GM23338 (cell line): ENCODE data around the gene RWDD2A. TPM values are rescaled to one million over a fixed set of nuclear protein-coding genes. Genes with fewer than 3 reads are reported as not detected.

Experiments
- ATAC-seq: fragments of 200-7000 bp; cut with Tn5 transposase; 3 replicates; pipeline ENCODE4 v1.9.1; 2020
- DNase-seq: peaks from one replicate; pipeline ENCODE4 v3.0.0-alpha.2; 2015; ENCODE audit warnings: low spot score
- H2AFZ ChIP-seq: fragments of 200-600 bp; sonication (generic); 2 replicates; pipeline ENCODE4 v1.8.0; 2016; ENCODE audit warnings: antibody characterized with exemption, mild to moderate bottlenecking, moderate library complexity
- H3F3A ChIP-seq: fragments of 200-600 bp; sonication (generic); replicated peaks from 2 replicates; pipeline ENCODE4 v1.8.0; 2017; ENCODE audit warnings: antibody characterized with exemption, mixed run types, low read depth
- H3K27ac ChIP-seq: fragments of 200-600 bp; sonication (generic); 2 replicates; pipeline ENCODE4 v1.6.1; 2016; ENCODE audit warnings: low read depth
- H3K27me3 ChIP-seq: fragments of 200-600 bp; sonication (generic); 2 replicates; pipeline ENCODE4 v1.8.0; 2016; ENCODE audit warnings: mild to moderate bottlenecking, mixed run types, moderate library complexity; ENCODE audit not compliant: insufficient read depth
- H3K36me3 ChIP-seq: fragments of 200-600 bp; sonication (generic); 2 replicates; pipeline ENCODE4 v1.8.0; 2016; ENCODE audit warnings: mild to moderate bottlenecking; ENCODE audit not compliant: insufficient read depth
- H3K4me1 ChIP-seq: fragments of 200-600 bp; sonication (generic); 2 replicates; pipeline ENCODE4 v1.8.0; 2016; ENCODE audit warnings: mild to moderate bottlenecking, moderate library complexity; ENCODE audit not compliant: insufficient read depth
- H3K4me2 ChIP-seq: fragments of 200-600 bp; sonication (generic); 2 replicates; pipeline ENCODE4 v1.7.1; 2017; ENCODE audit warnings: mixed run types
- H3K4me3 ChIP-seq: fragments of 200-600 bp; sonication (generic); 2 replicates; pipeline ENCODE4 v1.6.1; 2016; ENCODE audit warnings: mixed run types
- H3K79me2 ChIP-seq: fragments of 200-600 bp; sonication (generic); replicated peaks from 2 replicates; pipeline ENCODE4 v1.8.0; 2017; ENCODE audit warnings: mild to moderate bottlenecking; ENCODE audit not compliant: insufficient read depth
- H3K9me2 ChIP-seq: fragments of 200-600 bp; sonication (generic); 2 replicates; pipeline ENCODE4 v1.8.0; 2017; ENCODE audit not compliant: insufficient read depth
- H4K20me1 ChIP-seq: fragments of 200-600 bp; sonication (generic); replicated peaks from 2 replicates; pipeline ENCODE4 v1.8.0; 2017; ENCODE audit warnings: mild to moderate bottlenecking; ENCODE audit not compliant: insufficient read depth
- H3K27ac Mint-ChIP-seq: 2 replicates; pipeline ENCODE4 v1.8.0; 2020; ENCODE audit warnings: inconsistent platforms, mild to moderate bottlenecking, moderate library complexity, mixed read lengths
- H3K27me3 Mint-ChIP-seq: 3 replicates; pipeline ENCODE4 v1.8.0; 2022; ENCODE audit warnings: low read depth, mild to moderate bottlenecking, moderate library complexity, mixed read lengths, inconsistent platforms; ENCODE audit not compliant: insufficient read depth, poor library complexity
- H3K36me3 Mint-ChIP-seq: 3 replicates; pipeline ENCODE4 v1.8.0; 2021; ENCODE audit warnings: low read depth, mild to moderate bottlenecking, inconsistent platforms, moderate library complexity, mixed read lengths
- H3K4me1 Mint-ChIP-seq: 3 replicates; pipeline ENCODE4 v1.8.0; 2020; ENCODE audit warnings: mild to moderate bottlenecking, inconsistent platforms, mixed read lengths
- H3K4me3 Mint-ChIP-seq: 3 replicates; pipeline ENCODE4 v1.8.0; 2021; ENCODE audit warnings: moderate library complexity, mild to moderate bottlenecking, inconsistent platforms, mixed read lengths
- H3K9me3 Mint-ChIP-seq: 3 replicates; pipeline ENCODE4 v1.8.0; 2020; ENCODE audit warnings: moderate library complexity, mild to moderate bottlenecking, inconsistent platforms, mixed read lengths
- CREB1 ChIP-seq: fragments of 250-450 bp; sonication (Bioruptor Pico); IDR thresholded peaks from 2 replicates; pipeline ENCODE4 v1.5.0; 2020; ENCODE audit warnings: low read depth, mild to moderate bottlenecking, moderate library complexity
- EZH2 ChIP-seq: fragments of 200-600 bp; sonication (generic); IDR thresholded peaks from one replicate; pipeline ENCODE4 v1.8.0; 2017; ENCODE audit warnings: antibody characterized with exemption, mild to moderate bottlenecking, low read depth; ENCODE audit not compliant: unreplicated experiment
- EZH2phosphoT487 ChIP-seq: fragments of 200-600 bp; sonication (generic); IDR thresholded peaks from one replicate; pipeline ENCODE4 v1.8.1; 2018; ENCODE audit warnings: antibody characterized with exemption; ENCODE audit not compliant: unreplicated experiment
- NANOG ChIP-seq: IDR thresholded peaks from 2 replicates; pipeline ENCODE4 v1.6.1; 2016; ENCODE audit warnings: antibody characterized with exemption, borderline replicate concordance
- POLR2AphosphoS5 ChIP-seq: IDR thresholded peaks from 2 replicates; pipeline ENCODE4 v1.6.1; 2016; ENCODE audit warnings: antibody characterized with exemption, low read depth
- STAT1 ChIP-seq: IDR thresholded peaks from one replicate; pipeline ENCODE4 v1.6.1; 2016; ENCODE audit warnings: antibody characterized with exemption; ENCODE audit not compliant: unreplicated experiment
- ZNF331 ChIP-seq: fragments of 250-450 bp; sonication (Bioruptor Pico); IDR thresholded peaks from 2 replicates; pipeline ENCODE4 v1.5.0; 2020; ENCODE audit warnings: low read depth, mild to moderate bottlenecking, moderate library complexity
- polyA plus RNA-seq: library from polyadenylated mRNA; unstranded; fragments of >200 nt; fragmentation: Nextera tagmentation; extraction: Ambion mirVana; gene quantifications from 2 replicates; pipeline ENCODE4 v1.2.1, GENCODE V29; 2016
- total RNA-seq: library from RNA; depleted of rRNA; stranded (reverse); fragments of >200 nt; shearing (Covaris generic); gene quantifications from 2 replicates; pipeline ENCODE4 v1.2.3, GENCODE V29; 2014
- TF ChIP-seq, protein P1 (sequence below), 2 experiments: fragments of 200-600 bp in 1 of 2; sonication (generic) in 1 of 2; conservative IDR thresholded peaks; 2 replicates each; pipeline versions ENCODE4 v1.5.1 to v1.6.1; 2016 to 2017; ENCODE audit warnings: antibody characterized with exemption in 2 of 2, low read depth in 2 of 2, mild to moderate bottlenecking in 2 of 2, moderate library complexity in 1 of 2
- TF ChIP-seq, protein P2 (sequence below): IDR thresholded peaks from 2 replicates; pipeline ENCODE4 v1.6.1; 2016; ENCODE audit warnings: antibody characterized with exemption
- TF ChIP-seq, protein P3 (sequence below): IDR thresholded peaks from one replicate; pipeline ENCODE4 v1.6.1; 2018; ENCODE audit warnings: antibody characterized with exemption; ENCODE audit not compliant: unreplicated experiment
- TF ChIP-seq, protein P4 (sequence below): fragments of 250-450 bp; sonication (Bioruptor Pico); IDR thresholded peaks from 2 replicates; pipeline ENCODE4 v1.5.0; 2020; ENCODE audit warnings: mild to moderate bottlenecking, moderate library complexity

The RWDD2A gene
- total and polyA plus RNA-seq, 2 experiments from 2014 or later = 3.1 to 3.7 TPM

DNA sequence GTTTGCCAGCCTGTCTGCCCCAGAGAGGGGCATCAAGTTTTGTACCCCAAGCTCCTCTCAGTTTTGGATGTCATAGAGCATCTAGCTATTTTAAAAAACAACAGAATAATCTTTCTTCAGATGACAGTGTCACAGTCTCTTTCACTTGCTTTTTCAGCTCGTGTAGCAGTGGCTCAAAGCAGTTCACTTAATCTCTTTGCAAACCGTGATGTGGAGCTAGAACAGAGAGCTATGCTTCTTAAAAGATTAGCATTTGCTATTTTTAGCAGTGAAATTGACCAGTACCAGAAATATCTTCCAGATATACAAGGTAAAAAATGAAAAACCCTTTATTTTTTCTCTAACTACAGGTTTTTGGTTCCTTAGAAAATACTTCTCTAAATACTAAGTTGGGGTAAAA, 37.4 kb upstream of the RWDD2A start (continued):
- TF ChIP-seq EZH2phosphoT487 = no peak
- TF ChIP-seq STAT1 = no peak
- TF ChIP-seq POLR2AphosphoS5 = no peak
- TF ChIP-seq, protein P1, sequence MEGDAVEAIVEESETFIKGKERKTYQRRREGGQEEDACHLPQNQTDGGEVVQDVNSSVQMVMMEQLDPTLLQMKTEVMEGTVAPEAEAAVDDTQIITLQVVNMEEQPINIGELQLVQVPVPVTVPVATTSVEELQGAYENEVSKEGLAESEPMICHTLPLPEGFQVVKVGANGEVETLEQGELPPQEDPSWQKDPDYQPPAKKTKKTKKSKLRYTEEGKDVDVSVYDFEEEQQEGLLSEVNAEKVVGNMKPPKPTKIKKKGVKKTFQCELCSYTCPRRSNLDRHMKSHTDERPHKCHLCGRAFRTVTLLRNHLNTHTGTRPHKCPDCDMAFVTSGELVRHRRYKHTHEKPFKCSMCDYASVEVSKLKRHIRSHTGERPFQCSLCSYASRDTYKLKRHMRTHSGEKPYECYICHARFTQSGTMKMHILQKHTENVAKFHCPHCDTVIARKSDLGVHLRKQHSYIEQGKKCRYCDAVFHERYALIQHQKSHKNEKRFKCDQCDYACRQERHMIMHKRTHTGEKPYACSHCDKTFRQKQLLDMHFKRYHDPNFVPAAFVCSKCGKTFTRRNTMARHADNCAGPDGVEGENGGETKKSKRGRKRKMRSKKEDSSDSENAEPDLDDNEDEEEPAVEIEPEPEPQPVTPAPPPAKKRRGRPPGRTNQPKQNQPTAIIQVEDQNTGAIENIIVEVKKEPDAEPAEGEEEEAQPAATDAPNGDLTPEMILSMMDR (conservative IDR thresholded peaks at IDR 0.05; ENCODE audit: low read depth in 2 of 2) = no peak
- no peak for TF ChIP-seq ZNF331 (CRISPR knock-in tag)
- TF ChIP-seq, protein P2, sequence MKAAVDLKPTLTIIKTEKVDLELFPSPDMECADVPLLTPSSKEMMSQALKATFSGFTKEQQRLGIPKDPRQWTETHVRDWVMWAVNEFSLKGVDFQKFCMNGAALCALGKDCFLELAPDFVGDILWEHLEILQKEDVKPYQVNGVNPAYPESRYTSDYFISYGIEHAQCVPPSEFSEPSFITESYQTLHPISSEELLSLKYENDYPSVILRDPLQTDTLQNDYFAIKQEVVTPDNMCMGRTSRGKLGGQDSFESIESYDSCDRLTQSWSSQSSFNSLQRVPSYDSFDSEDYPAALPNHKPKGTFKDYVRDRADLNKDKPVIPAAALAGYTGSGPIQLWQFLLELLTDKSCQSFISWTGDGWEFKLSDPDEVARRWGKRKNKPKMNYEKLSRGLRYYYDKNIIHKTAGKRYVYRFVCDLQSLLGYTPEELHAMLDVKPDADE = no peak
- no peak for TF ChIP-seq EZH2
- TF ChIP-seq, protein P3, sequence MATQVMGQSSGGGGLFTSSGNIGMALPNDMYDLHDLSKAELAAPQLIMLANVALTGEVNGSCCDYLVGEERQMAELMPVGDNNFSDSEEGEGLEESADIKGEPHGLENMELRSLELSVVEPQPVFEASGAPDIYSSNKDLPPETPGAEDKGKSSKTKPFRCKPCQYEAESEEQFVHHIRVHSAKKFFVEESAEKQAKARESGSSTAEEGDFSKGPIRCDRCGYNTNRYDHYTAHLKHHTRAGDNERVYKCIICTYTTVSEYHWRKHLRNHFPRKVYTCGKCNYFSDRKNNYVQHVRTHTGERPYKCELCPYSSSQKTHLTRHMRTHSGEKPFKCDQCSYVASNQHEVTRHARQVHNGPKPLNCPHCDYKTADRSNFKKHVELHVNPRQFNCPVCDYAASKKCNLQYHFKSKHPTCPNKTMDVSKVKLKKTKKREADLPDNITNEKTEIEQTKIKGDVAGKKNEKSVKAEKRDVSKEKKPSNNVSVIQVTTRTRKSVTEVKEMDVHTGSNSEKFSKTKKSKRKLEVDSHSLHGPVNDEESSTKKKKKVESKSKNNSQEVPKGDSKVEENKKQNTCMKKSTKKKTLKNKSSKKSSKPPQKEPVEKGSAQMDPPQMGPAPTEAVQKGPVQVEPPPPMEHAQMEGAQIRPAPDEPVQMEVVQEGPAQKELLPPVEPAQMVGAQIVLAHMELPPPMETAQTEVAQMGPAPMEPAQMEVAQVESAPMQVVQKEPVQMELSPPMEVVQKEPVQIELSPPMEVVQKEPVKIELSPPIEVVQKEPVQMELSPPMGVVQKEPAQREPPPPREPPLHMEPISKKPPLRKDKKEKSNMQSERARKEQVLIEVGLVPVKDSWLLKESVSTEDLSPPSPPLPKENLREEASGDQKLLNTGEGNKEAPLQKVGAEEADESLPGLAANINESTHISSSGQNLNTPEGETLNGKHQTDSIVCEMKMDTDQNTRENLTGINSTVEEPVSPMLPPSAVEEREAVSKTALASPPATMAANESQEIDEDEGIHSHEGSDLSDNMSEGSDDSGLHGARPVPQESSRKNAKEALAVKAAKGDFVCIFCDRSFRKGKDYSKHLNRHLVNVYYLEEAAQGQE = no peak
- TF ChIP-seq NANOG = no peak

DNA sequence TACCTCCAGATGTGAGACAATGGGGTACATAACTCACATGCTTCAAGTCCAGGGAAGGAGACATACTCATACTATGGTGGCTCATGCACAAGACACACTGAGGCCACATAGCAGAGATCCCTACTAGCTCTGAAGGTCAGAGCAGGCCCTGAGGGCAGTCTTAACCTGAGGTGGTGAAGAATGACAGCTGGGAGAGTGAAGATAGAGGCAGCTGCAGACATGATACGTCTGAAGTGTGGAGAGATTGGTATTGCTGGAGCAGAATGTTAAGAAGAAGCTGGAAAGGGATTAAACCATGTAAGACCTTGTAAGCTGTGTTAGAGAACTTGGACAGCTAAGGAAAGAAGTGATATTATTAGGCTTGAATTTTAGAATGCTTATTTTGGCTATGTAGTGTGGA, 33.0 kb upstream of the RWDD2A start:
- peaks cover 3% of the 10 kb centered on the region; the same call in 1 of the 2 replicates for H3K36me3 ChIP-seq
- H3K4me3 ChIP-seq = no peak overlapping the region
- H3K4me2 ChIP-seq = no peak overlapping the region
- Mint-ChIP-seq H3K27me3 (no peaks in the 10 kb centered on the region), H3K27ac (no peak overlapping the region), H3K36me3 (peaks cover 28% of the 10 kb centered on the region; the same call in 2 of the 3 replicates), H3K9me3 (no peaks in the 10 kb centered on the region), H3K4me1 (no peaks in the 10 kb centered on the region), H3K4me3 (no peak overlapping the region)
- no peaks in the 10 kb centered on the region for H3K4me1 ChIP-seq
- H3K79me2 ChIP-seq = no peaks in the 10 kb centered on the region
- no peaks in the 10 kb centered on the region for H3K27me3 ChIP-seq
- no peak overlapping the region for H3K27ac ChIP-seq
- ATAC-seq = no peak
- no peaks in the 10 kb centered on the region for H4K20me1 ChIP-seq
- DNase-seq = no peak
- H3F3A ChIP-seq = no peaks in the 10 kb centered on the region
- H2AFZ ChIP-seq = no peak overlapping the region
- H3K9me2 ChIP-seq = no peaks in the 10 kb centered on the region
- TF ChIP-seq POLR2AphosphoS5 (no peak), ZNF331 (CRISPR knock-in tag) (no peak), STAT1 (no peak), CREB1 (no peak)
- TF ChIP-seq, protein P4, sequence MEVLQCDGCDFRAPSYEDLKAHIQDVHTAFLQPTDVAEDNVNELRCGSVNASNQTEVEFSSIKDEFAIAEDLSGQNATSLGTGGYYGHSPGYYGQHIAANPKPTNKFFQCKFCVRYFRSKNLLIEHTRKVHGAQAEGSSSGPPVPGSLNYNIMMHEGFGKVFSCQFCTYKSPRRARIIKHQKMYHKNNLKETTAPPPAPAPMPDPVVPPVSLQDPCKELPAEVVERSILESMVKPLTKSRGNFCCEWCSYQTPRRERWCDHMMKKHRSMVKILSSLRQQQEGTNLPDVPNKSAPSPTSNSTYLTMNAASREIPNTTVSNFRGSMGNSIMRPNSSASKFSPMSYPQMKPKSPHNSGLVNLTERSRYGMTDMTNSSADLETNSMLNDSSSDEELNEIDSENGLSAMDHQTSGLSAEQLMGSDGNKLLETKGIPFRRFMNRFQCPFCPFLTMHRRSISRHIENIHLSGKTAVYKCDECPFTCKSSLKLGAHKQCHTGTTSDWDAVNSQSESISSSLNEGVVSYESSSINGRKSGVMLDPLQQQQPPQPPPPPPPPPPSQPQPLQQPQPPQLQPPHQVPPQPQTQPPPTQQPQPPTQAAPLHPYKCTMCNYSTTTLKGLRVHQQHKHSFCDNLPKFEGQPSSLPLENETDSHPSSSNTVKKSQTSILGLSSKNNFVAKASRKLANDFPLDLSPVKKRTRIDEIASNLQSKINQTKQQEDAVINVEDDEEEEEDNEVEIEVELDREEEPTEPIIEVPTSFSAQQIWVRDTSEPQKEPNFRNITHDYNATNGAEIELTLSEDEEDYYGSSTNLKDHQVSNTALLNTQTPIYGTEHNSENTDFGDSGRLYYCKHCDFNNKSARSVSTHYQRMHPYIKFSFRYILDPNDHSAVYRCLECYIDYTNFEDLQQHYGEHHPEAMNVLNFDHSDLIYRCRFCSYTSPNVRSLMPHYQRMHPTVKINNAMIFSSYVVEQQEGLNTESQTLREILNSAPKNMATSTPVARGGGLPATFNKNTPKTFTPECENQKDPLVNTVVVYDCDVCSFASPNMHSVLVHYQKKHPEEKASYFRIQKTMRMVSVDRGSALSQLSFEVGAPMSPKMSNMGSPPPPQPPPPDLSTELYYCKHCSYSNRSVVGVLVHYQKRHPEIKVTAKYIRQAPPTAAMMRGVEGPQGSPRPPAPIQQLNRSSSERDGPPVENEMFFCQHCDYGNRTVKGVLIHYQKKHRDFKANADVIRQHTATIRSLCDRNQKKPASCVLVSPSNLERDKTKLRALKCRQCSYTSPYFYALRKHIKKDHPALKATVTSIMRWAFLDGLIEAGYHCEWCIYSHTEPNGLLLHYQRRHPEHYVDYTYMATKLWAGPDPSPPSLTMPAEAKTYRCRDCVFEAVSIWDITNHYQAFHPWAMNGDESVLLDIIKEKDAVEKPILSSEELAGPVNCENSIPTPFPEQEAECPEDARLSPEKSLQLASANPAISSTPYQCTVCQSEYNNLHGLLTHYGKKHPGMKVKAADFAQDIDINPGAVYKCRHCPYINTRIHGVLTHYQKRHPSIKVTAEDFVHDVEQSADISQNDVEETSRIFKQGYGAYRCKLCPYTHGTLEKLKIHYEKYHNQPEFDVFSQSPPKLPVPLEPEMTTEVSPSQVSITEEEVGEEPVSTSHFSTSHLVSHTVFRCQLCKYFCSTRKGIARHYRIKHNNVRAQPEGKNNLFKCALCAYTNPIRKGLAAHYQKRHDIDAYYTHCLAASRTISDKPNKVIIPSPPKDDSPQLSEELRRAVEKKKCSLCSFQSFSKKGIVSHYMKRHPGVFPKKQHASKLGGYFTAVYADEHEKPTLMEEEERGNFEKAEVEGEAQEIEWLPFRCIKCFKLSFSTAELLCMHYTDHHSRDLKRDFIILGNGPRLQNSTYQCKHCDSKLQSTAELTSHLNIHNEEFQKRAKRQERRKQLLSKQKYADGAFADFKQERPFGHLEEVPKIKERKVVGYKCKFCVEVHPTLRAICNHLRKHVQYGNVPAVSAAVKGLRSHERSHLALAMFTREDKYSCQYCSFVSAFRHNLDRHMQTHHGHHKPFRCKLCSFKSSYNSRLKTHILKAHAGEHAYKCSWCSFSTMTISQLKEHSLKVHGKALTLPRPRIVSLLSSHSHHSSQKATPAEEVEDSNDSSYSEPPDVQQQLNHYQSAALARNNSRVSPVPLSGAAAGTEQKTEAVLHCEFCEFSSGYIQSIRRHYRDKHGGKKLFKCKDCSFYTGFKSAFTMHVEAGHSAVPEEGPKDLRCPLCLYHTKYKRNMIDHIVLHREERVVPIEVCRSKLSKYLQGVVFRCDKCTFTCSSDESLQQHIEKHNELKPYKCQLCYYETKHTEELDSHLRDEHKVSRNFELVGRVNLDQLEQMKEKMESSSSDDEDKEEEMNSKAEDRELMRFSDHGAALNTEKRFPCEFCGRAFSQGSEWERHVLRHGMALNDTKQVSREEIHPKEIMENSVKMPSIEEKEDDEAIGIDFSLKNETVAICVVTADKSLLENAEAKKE (CRISPR knock-in tag) = no peak
